ENCODE results near the gene SAE1. TPM values are rescaled to one million over a fixed set of nuclear protein-coding genes. Genes with fewer than 3 reads are reported as not detected.

The SAE1 gene
- total and polyA plus RNA-seq, 10 of the 15 experiments (the other 5 are each of a cell fraction or from before 2014, with no cell fraction given): 62.0 to 246 (median 148) TPM

- BruUV-seq (replicated peaks): no TSS peak
- ChIA-PET RAD21 (ENCODE audit: unreplicated experiment) (no interaction called here), POLR2A (interaction anchor here (0.6 to 1.0 kb wide), 5 partner anchors 11 to 1858 kb away, joined by 3 to 7 read pairs (median 3); no protein-coding TSS in a partner anchor), CTCF (interaction anchor here (0.7 to 1.0 kb wide), 3 partner anchors 13 to 134 kb away, joined by 3 to 4 read pairs (median 3); no protein-coding TSS in a partner anchor), SMC1A (ENCODE audit: uncharacterized antibody, unreplicated experiment) (interaction anchor here (0.7 to 1.9 kb wide), 6 partner anchors 10 to 101 kb away, joined by 3 to 6 read pairs (median 3); partner anchors contain the start of gene SAE1)
- no peak for DNase-seq (ENCODE audit: low read depth, low spot score)
- Histone ChIP-seq H3K27ac (ENCODE audit: control insufficient read depth, insufficient read depth) (peak overlapping the region; percentile 99), H3K9me3 (replicated peaks; ENCODE audit: control insufficient read depth, insufficient read depth, low read length) (no peaks in the 10 kb centered on the region), H3K4me1 (ENCODE audit: control insufficient read depth, insufficient read depth, low read length) (peaks cover 11% of the 10 kb centered on the region), H3K27me3 (replicated peaks in 1 of 2; ENCODE audit: control insufficient read depth in 2 of 2, insufficient read depth in 2 of 2, low read length in 1 of 2) (no peaks in the 10 kb centered on the region), H2AFZ (ENCODE audit: control insufficient read depth, low read depth, low read length) (no peak overlapping the region), H3K79me2 (ENCODE audit: control insufficient read depth, insufficient read depth, low read length) (peaks cover 80% of the 10 kb centered on the region), H4K20me1 (ENCODE audit: control insufficient read depth, insufficient read depth) (no peaks in the 10 kb centered on the region), H3K9ac (ENCODE audit: control insufficient read depth, insufficient read depth, low read length) (peak overlapping the region; percentile 100), H3K4me2 (ENCODE audit: control insufficient read depth, insufficient read depth) (peak overlapping the region; percentile 77), H3K4me3 (peak overlapping the region; percentile 98), H3K36me3 (ENCODE audit: control insufficient read depth in 2 of 2, insufficient read depth in 2 of 2, low read length in 1 of 2) (peaks cover 0 to 4% of the 10 kb centered on the region in 2 experiments; a peak in 2 of 4 replicates)
- WGBS (ENCODE audit: insufficient coverage, insufficient replicate concordance, low lambda C conversion rate, missing lambda C conversion rate): 3% methylated on average over 15 of the region's 15 CpGs
- intact Hi-C loops (cut with micrococcal nuclease; ENCODE audit: unreplicated experiment): loop anchor here (10.0 kb wide), 1 partner anchor 255 kb away; the partner anchor contains the start of gene AP2S1
- ATAC-seq: no peak
- FAIRE-seq: no peak
- in situ Hi-C loops (cut with MboI): no loop called here
- TF ChIP-seq E2F4 (IDR thresholded peaks at IDR 0.05; ENCODE audit: low read depth, low read length): no peak
- TF ChIP-seq LARP7 (IDR thresholded peaks at IDR 0.05): no peak
- no peak for TF ChIP-seq ZNF592 (IDR thresholded peaks at IDR 0.05)
- TF ChIP-seq SMAD5 (IDR thresholded peaks at IDR 0.05; ENCODE audit: low read depth): peak; percentile 54; the same call in 1 of the 2 replicates
- no peak for TF ChIP-seq NRF1 (conservative IDR thresholded peaks at IDR 0.05; ENCODE audit: low read depth, low read length)
- TF ChIP-seq BACH1 (IDR thresholded peaks at IDR 0.05; ENCODE audit: borderline replicate concordance): peak; percentile 41
- TF ChIP-seq ZNF384 (IDR thresholded peaks at IDR 0.05; ENCODE audit: borderline replicate concordance, low read depth, low read length): no peak
- peak; percentile 93 for TF ChIP-seq MXI1 (IDR thresholded peaks at IDR 0.05; ENCODE audit: low read depth, low read length)
- TF ChIP-seq CEBPB (IDR thresholded peaks at IDR 0.05; ENCODE audit: borderline replicate concordance in 1 of 2, low read depth in 2 of 2, low read length in 2 of 2): no peak
- no peak for TF ChIP-seq TARDBP (IDR thresholded peaks at IDR 0.05; ENCODE audit: borderline replicate concordance)
- no peak for TF ChIP-seq MYC (IDR thresholded peaks at IDR 0.05; ENCODE audit: insufficient read depth, insufficient read length, insufficient replicate concordance, low read length, severe bottlenecking)
- no peak for TF ChIP-seq CBX3 (IDR thresholded peaks at IDR 0.05; ENCODE audit: borderline replicate concordance, low read depth)
- TF ChIP-seq MLLT1 (IDR thresholded peaks at IDR 0.05): no peak
Measured at GRCh38 chr19:47109541-47110375, 20.9 kb upstream of the SAE1 start.

All from GM12878 (cell line).